HG03039 (cell line): ENCODE results near the gene SMIM10L1.

Experiments used
- ATAC-seq: cut with Tn5 transposase; IDR thresholded peaks from one replicate; pipeline ENCODE4 v1.9.1; 2021; ENCODE audit warnings: mild to moderate bottlenecking, moderate library complexity; ENCODE audit not compliant: unreplicated experiment

The SMIM10L1 gene

DNA sequence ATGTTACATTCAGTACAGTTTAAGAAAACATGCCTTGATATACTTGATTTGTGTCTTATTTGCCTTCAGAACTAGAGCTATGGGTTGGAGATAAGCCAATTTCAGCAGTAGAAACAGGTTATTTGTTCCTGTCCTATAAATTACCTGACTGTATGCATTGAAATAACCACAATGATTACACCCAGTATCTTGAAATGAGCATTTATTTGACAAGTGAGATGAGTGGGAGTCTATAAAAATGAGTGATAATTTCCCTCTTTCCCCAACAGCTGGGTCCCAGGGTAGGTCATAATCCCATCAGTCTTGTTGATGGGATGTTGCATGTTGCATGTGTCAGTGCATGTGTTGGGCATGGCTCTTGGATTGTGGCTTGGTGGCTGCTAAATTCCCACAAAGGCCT lies 12.0 kb downstream of the SMIM10L1 start:
- ATAC-seq: no peak

DNA sequence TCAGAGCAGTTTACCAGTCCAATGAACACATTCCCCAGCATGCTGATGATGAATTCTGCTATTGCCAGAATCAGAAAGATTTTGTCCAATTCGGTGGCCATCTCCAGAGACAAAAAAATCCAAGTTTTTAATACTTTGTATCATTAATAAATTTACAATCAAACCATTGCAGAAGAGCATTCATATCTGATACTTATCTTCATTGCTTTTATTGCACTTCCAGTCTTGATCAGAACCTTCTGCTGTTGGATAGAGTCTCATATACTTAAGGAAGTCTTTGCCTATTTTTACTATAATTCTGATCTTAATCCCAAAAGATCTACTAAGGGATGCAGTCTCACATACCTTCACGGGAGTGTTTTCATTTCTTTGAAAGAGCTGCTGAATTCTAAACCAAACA lies 15.8 kb downstream of the SMIM10L1 start, which contains the start of gene TAS2R42:
Gene TAS2R42 (minus strand): TSS at position 101 of the 400 bp plus-strand sequence. CDS start 0 bp downstream, at position 101.
- ATAC-seq: no peak

DNA sequence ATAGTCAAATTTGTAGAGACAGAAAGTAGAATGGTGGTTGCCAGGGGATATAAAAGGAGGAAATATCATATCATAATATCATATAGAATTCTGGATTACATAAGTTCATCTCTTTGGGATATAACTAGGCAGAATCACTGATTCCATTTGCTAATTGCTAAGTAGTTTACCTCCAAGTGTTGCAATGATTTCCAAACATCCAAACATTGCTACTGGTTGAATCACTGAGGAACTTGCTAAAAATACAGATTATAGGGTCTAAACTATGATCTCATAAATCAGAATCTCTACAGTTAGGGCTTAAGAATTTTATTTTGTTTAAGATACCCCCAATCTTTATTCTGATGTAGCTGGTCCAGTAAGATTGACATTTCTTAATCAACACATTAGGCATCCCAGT lies 31.8 kb downstream of the SMIM10L1 start:
- ATAC-seq: no peak

DNA sequence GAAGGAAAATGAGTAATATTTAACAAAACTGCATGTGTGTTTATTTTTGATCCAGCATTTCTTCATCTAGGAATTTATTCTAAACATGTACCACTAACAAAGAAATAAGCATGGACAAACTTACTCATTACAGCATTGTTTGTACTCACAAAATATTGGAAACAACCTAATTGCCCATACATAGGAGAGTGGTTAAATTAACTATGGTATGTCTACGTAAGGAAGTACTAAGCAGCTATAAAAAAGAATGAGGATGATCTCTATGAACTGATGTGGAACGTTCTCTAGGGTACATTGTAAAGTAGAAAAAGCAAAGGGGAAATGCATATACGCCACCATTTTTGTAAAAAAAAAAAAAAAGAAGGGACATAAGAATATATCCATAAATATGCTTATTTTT lies 33.2 kb downstream of the SMIM10L1 start:
- no peak for ATAC-seq

DNA sequence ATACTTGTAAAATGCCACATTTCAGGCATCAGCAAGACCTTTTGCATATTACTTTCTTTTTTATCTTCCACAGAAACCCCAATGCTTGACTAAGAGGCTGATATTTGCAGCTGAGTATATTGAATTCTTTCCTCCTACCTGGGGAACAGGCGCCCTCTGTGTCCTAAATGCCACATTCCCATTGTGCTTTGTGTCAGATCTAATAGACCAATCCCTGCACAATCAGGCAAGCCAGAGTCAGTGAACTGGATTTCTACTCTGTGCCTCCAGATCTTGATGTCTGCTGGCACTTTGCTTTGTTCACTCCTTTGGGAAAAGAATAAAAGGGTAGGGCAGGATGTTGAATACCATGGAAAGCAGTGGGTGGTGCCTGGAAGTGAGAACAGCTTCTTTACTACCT lies 38.1 kb downstream of the SMIM10L1 start:
- no peak for ATAC-seq
